Liver (tissue), 3 donors: Measurements from ENCODE around the gene ALDH3B2.
"Not testable (repeated sequence)": the region's sequence is repeated elsewhere in the genome, so short reads cannot be mapped to it uniquely, and the experiment has no call there.

Experiments
- ATF3 ChIP-seq: IDR thresholded peaks from 2 replicates; pipeline ENCODE4 v1.6.1; 2016; ENCODE audit warnings: antibody characterized with exemption
- CTCF ChIP-seq: fragments of 150-350 bp; IDR thresholded peaks from 2 replicates; pipeline ENCODE4 v1.5.1; 2017; ENCODE audit warnings: improper control_type of control experiment, low read depth, low read length; ENCODE audit not compliant: missing input control
- EGR1 ChIP-seq, 2 donors: IDR thresholded peaks; 2 replicates each; pipeline ENCODE4 v1.6.1; 2016 to 2018; ENCODE audit warnings: antibody characterized with exemption in 2 of 2, low read depth in 2 of 2
- JUND ChIP-seq, 2 donors: IDR thresholded peaks; 2 replicates each; pipeline ENCODE4 v1.6.1; 2016; ENCODE audit warnings: antibody characterized with exemption in 2 of 2
- MAX ChIP-seq: IDR thresholded peaks from 2 replicates; pipeline ENCODE4 v1.6.1; 2016; ENCODE audit warnings: antibody characterized with exemption
- RAD21 ChIP-seq, 2 donors: IDR thresholded peaks; 2 replicates each; pipeline ENCODE4 v1.6.1; 2016; ENCODE audit warnings: antibody characterized with exemption in 2 of 2, mild to moderate bottlenecking in 2 of 2
- REST ChIP-seq: IDR thresholded peaks from 2 replicates; pipeline ENCODE4 v1.6.1; 2016; ENCODE audit warnings: antibody characterized with exemption, mild to moderate bottlenecking
- SP1 ChIP-seq: IDR thresholded peaks from 2 replicates; pipeline ENCODE4 v1.6.1; 2018; ENCODE audit warnings: antibody characterized with exemption, mild to moderate bottlenecking
- TAF1 ChIP-seq: conservative IDR thresholded peaks from 2 replicates; pipeline ENCODE4 v1.6.1; 2016; ENCODE audit warnings: antibody characterized with exemption, mild to moderate bottlenecking
- YY1 ChIP-seq: IDR thresholded peaks from 2 replicates; pipeline ENCODE4 v1.6.1; 2016; ENCODE audit warnings: antibody characterized with exemption, mild to moderate bottlenecking
- ZBTB33 ChIP-seq: IDR thresholded peaks from 2 replicates; pipeline ENCODE4 v1.6.1; 2016; ENCODE audit warnings: antibody characterized with exemption
- donor health status: healthy.
- donor health status: healthy.

GRCh38 chr11:67723036-67723435, 48.6 kb upstream of the ALDH3B2 start:
- TF ChIP-seq REST; CTCF; MAX; SP1; RAD21 (IDR thresholded peaks at IDR 0.05); JUND (IDR thresholded peaks at IDR 0.05); YY1; ZBTB33; EGR1 (IDR thresholded peaks at IDR 0.05; ENCODE audit: low read depth in 2 of 2); ATF3; TAF1: not testable (repeated sequence)
